ENCODE data around the gene SLC35C1. TPM values are rescaled to one million over a fixed set of nuclear protein-coding genes. Genes with fewer than 3 reads are reported as not detected.

SLC35C1 gene
- total RNA-seq, 1 experiment from 2014 or later = 11.9 TPM

DNA sequence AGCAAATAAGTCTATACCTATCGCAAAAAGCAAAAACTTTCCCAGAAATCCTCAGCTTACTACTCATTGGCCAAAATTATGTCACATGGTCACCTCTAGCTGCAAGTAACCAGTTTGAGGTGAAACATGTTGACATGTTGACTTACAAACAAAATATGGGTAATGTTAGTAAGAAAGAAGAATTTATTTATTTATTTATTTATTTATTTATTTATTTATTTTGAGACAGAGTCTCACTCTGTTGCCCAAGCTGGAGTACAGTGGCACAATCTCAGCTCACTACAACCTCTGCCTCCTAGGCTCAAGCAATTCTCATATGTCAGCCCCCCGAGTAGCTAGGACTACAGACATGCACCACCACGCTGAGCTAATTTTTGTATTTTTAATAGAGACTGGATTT, 5.4 kb upstream of the SLC35C1 start:
- DNase-seq (ENCODE audit: unreplicated experiment) = no peak
- intact Hi-C loops (cut with micrococcal nuclease) = no loop called here
- ChIA-PET POLR2A (interaction anchor here (0.7 kb wide), 1 partner anchor 22 kb away, joined by 3 read pairs; no protein-coding TSS in a partner anchor), CTCF (interaction anchor here (0.6 kb wide), 1 partner anchor 69 kb away, joined by 4 read pairs; no protein-coding TSS in a partner anchor)
- Mint-ChIP-seq H3K27me3 (ENCODE audit: insufficient read depth, unreplicated experiment) (no peaks in the 10 kb centered on the region), H3K4me1 (ENCODE audit: insufficient read depth, unreplicated experiment) (peaks cover 10% of the 10 kb centered on the region), H3K27ac (ENCODE audit: low read depth, unreplicated experiment) (no peak overlapping the region), H3K4me3 (ENCODE audit: unreplicated experiment) (no peak overlapping the region), H3K36me3 (ENCODE audit: insufficient read depth, unreplicated experiment) (no peaks in the 10 kb centered on the region), H3K9me3 (ENCODE audit: unreplicated experiment) (no peaks in the 10 kb centered on the region)
- TF ChIP-seq, protein P1, sequence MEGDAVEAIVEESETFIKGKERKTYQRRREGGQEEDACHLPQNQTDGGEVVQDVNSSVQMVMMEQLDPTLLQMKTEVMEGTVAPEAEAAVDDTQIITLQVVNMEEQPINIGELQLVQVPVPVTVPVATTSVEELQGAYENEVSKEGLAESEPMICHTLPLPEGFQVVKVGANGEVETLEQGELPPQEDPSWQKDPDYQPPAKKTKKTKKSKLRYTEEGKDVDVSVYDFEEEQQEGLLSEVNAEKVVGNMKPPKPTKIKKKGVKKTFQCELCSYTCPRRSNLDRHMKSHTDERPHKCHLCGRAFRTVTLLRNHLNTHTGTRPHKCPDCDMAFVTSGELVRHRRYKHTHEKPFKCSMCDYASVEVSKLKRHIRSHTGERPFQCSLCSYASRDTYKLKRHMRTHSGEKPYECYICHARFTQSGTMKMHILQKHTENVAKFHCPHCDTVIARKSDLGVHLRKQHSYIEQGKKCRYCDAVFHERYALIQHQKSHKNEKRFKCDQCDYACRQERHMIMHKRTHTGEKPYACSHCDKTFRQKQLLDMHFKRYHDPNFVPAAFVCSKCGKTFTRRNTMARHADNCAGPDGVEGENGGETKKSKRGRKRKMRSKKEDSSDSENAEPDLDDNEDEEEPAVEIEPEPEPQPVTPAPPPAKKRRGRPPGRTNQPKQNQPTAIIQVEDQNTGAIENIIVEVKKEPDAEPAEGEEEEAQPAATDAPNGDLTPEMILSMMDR (IDR thresholded peaks at IDR 0.05; ENCODE audit: unreplicated experiment) = no peak
- no TSS peak for BruUV-seq (replicated peaks)

DNA sequence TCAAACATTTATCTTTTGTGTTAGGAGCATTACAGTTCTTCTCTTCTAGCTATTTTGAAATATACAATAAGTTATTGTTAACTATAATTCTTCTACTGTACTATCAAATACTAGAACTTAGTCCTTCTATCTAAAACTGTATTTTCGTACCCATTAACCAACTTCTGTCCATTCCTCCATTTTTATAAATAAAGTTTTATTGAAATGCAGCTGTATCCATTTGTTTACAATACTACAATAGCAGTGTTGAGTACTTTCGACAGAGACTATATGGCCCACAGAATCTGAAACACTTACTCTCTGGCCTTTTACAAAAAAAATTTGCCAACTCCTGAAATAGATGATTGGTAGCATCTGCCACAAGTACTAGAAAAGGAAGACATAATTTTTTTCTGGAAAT, 4.7 kb upstream of the SLC35C1 start:
- BruUV-seq (replicated peaks) = no TSS peak
- POLR2A ChIA-PET = no interaction called here
- no peaks in the 10 kb centered on the region for H3K9me3 Mint-ChIP-seq (ENCODE audit: unreplicated experiment)
- H3K27me3 Mint-ChIP-seq (ENCODE audit: insufficient read depth, unreplicated experiment) = no peaks in the 10 kb centered on the region
- H3K36me3 Mint-ChIP-seq (ENCODE audit: insufficient read depth, unreplicated experiment) = no peaks in the 10 kb centered on the region
- CTCF ChIA-PET = interaction anchor here (0.6 to 0.7 kb wide), 3 partner anchors 70 to 145 kb away, joined by 3 to 4 read pairs (median 3); no protein-coding TSS in a partner anchor
- TF ChIP-seq, protein P1 (IDR thresholded peaks at IDR 0.05; ENCODE audit: unreplicated experiment) = no peak
- intact Hi-C loops (cut with micrococcal nuclease) = no loop called here
- H3K27ac Mint-ChIP-seq (ENCODE audit: low read depth, unreplicated experiment) = no peak overlapping the region
- DNase-seq (ENCODE audit: unreplicated experiment) = no peak
- peaks cover 10% of the 10 kb centered on the region for H3K4me1 Mint-ChIP-seq (ENCODE audit: insufficient read depth, unreplicated experiment)
- no peak overlapping the region for H3K4me3 Mint-ChIP-seq (ENCODE audit: unreplicated experiment)

- DNase-seq (ENCODE audit: unreplicated experiment) = no peak
- CTCF ChIA-PET = interaction anchor here (1.6 kb wide), 1 partner anchor 31 kb away, joined by 3 read pairs; no protein-coding TSS in a partner anchor
Observed at GRCh38 chr11:45801723-45802315, 3.1 kb upstream of the SLC35C1 start.

More at GRCh38 chr11:45801723-45802315, 3.1 kb upstream of the SLC35C1 start:
- POLR2A ChIA-PET = interaction anchor here (0.6 kb wide), 1 partner anchor 537 kb away, joined by 3 read pairs; no protein-coding TSS in a partner anchor
- intact Hi-C loops (cut with micrococcal nuclease) = no loop called here
- Mint-ChIP-seq H3K36me3 (ENCODE audit: insufficient read depth, unreplicated experiment) (no peaks in the 10 kb centered on the region), H3K27me3 (ENCODE audit: insufficient read depth, unreplicated experiment) (no peaks in the 10 kb centered on the region), H3K4me1 (ENCODE audit: insufficient read depth, unreplicated experiment) (peaks cover 16% of the 10 kb centered on the region), H3K9me3 (ENCODE audit: unreplicated experiment) (no peaks in the 10 kb centered on the region), H3K27ac (ENCODE audit: low read depth, unreplicated experiment) (no peak overlapping the region), H3K4me3 (ENCODE audit: unreplicated experiment) (no peak overlapping the region)
- TF ChIP-seq, protein P1 (IDR thresholded peaks at IDR 0.05; ENCODE audit: unreplicated experiment) = no peak
- BruUV-seq (replicated peaks) = no TSS peak
